GM18951 (cell line): ENCODE results near the gene RPL13.
A peak's percentile ranks its signal among the peaks of the same experiment; 100 is the strongest.

Source experiments
- POLR2A ChIP-seq: IDR thresholded peaks from 4 replicates; pipeline ENCODE4 v1.6.1; 2011; ENCODE audit warnings: mild to moderate bottlenecking; ENCODE audit not compliant: insufficient read length, insufficient read depth; ENCODE audit errors: extremely low read depth
- in situ Hi-C: fragments of 300-500 bp; cut with MboI; formaldehyde crosslinking; loops from one replicate; pipeline ENCODE4 v1.12.0; 2022; ENCODE audit warnings: low sequenced_read_pairs, mixed read lengths, inconsistent platforms; ENCODE audit not compliant: unreplicated experiment

RPL13 gene

GRCh38 chr16:89560378-89561141 is at the start of gene RPL13:
Gene RPL13 (plus strand): TSS chr16:89560682. CDS start chr16:89560960, 278 bp downstream.
- TF ChIP-seq POLR2A = peak; percentile 99
- in situ Hi-C loops = no loop called here

DNA sequence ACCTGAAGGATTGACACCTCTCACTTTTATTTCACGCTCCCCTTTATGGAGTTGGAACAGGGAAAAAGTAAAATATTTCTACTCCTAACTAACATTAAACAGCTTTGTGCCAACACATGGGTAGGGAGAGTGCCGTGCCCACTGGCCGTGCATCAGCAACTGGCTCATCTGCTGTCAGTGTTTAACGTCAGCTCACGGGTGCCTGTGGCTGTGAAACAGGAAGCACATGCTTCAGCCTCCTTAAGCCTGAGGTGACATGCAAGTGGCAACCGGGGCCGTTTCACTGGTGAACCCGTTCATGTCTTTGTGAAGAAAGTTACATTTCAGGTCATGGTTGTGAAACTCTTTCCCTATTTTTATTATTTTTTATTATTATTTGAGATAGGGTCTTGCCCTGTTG is 49.1 kb upstream of the RPL13 start:
- no peak for TF ChIP-seq POLR2A
- in situ Hi-C loops = no loop called here

DNA sequence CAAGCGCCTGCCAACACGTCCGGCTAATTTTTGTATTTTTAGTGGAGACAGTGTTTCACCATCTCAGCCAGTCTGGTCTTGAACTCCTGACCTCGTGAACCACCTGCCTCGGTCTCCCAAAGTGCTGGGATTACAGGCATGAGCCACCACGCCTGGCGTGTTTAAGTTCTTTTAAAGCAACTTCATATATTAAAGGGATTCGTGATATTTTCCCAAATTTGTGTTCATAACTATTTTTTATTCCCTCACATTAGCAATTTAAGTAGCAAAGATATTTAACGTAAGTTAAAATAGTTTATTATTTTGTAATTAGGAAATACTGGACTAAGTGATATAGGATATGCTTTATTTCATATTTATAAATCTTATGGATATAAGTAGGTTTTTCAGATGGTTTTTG is 48.0 kb upstream of the RPL13 start:
- in situ Hi-C loops = no loop called here
- TF ChIP-seq POLR2A = no peak

- no peak for TF ChIP-seq POLR2A
- in situ Hi-C loops = no loop called here
Observed at GRCh38 chr16:89517128-89517527, 43.4 kb upstream of the RPL13 start.

DNA sequence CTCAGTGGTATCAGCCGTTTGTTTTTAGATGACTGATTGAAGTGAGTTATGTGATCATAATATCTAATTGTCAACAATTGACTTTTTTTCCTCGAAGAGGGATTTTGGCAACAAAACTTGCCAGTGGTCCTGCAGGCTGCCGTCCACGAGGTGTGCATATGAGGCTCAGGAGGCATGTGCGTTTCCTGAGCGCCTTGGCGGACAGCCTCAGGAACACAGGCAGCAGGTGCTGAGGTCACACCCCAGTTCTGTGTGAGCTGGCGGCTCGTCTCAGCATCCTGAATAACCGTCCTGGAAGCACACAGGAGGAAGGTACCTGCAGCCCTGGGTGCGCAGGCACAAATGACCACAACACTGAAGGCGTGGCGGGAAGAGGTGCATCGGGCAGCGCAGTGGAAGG is 40.6 kb upstream of the RPL13 start:
- in situ Hi-C loops = no loop called here
- TF ChIP-seq POLR2A = no peak

DNA sequence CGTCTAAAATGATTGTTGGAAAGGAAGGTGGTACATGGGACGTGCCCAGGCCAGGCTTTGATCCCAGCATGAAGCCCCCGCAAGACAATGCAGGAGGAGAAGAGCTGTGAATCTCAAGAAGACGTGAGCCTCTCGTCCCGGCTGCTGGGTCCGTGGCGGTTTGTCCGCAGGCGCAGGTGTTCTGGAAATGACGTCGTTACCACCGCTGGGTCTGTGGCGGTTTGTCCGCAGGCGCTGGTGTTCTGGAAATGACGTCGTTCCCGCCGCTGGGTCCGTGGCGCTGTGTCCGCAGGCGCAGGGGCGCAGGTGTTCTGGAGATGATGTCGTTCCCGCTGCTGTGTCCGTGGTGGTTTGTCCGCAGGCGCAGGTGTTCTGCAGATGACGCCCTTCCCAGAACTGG is 38.2 kb upstream of the RPL13 start:
- TF ChIP-seq POLR2A = no peak
- in situ Hi-C loops = no loop called here

DNA sequence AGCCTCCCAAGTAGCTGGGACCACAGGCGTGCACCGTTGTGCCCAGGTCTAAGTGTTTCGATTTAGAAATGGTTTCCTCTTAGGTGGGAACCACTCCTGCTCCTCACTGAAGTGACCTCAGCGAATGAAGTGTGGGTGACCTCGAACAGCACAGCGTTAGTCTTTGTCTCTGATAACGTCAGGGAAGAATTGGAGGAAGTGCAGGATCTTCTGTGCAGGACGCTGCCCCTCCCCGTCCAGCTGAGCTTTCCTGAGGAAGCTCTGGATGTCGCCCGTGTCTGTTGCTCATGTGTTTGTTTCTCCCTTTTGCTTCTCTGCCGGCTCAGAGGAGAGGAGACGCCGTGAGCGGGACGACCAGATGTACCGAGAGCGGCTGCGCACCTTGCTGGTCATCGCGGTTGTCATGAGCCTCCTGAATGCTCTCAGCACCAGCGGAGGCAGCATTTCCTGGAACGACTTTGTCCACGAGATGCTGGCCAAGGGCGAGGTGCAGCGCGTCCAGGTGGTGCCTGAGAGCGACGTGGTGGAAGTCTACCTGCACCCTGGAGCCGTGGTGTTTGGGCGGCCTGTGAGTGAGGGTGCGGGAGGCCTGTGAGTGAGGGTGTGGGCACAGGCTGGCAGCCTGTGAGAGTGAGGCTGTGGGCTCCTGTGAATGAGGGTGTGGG is 36.7 kb upstream of the RPL13 start:
- no peak for TF ChIP-seq POLR2A
- in situ Hi-C loops = no loop called here

DNA sequence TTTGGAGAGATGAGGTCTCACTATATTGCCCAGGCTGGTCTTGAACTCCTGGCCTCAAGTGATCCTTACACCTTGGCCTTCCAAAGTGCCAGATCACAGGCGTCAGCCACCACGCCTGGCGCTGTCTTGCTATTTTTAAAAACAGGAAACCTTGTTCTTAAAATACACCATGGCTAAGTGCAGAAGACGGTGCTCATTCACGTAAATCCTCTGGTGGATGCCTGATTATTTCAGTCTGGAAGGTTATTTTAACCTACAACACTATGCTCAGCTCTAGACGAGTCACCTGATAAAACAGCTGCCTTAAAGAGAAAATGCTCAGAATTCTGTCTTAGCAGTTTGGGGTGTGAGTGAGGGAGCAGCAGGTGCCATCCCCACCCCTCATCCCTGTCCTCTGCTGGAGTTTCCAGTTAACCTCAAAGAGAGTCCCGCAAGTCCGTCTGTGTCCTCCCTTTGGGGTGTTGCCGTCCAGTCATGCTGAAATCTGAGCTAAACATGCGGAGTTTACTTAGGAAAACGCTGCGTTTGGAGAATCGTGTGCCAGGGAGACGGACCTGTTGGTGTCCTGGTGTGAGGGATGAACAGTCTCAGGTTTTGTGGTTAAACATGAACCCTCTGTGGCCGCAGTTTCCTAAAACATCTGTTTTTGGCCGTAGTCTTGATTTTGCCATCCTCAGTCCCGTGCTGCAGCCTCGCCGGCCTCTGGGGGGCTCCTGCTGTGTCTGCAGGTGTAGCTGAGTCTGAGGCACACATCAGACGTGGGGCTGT is 35.2 kb upstream of the RPL13 start:
- in situ Hi-C loops = no loop called here
- no peak for TF ChIP-seq POLR2A

DNA sequence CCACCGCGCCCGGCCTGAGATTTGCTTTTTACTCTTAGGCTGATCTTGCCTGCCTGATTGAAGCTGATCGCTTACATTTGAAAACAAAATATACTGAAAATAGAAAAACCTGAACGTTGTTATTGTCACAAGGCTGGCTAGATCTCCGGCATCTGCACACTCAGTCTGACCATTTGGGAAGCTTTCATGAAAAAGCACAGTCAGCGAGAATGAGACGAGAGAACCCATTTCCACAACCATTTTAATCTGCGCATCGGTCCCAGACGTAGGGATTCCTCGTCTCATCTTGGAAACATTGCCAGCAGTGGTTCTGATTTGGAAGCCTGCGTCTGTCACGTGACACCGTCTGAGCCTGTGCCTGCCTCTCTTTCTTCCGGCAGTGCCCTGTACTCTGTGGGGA is 31.4 kb upstream of the RPL13 start:
- no peak for TF ChIP-seq POLR2A
- in situ Hi-C loops = no loop called here

DNA sequence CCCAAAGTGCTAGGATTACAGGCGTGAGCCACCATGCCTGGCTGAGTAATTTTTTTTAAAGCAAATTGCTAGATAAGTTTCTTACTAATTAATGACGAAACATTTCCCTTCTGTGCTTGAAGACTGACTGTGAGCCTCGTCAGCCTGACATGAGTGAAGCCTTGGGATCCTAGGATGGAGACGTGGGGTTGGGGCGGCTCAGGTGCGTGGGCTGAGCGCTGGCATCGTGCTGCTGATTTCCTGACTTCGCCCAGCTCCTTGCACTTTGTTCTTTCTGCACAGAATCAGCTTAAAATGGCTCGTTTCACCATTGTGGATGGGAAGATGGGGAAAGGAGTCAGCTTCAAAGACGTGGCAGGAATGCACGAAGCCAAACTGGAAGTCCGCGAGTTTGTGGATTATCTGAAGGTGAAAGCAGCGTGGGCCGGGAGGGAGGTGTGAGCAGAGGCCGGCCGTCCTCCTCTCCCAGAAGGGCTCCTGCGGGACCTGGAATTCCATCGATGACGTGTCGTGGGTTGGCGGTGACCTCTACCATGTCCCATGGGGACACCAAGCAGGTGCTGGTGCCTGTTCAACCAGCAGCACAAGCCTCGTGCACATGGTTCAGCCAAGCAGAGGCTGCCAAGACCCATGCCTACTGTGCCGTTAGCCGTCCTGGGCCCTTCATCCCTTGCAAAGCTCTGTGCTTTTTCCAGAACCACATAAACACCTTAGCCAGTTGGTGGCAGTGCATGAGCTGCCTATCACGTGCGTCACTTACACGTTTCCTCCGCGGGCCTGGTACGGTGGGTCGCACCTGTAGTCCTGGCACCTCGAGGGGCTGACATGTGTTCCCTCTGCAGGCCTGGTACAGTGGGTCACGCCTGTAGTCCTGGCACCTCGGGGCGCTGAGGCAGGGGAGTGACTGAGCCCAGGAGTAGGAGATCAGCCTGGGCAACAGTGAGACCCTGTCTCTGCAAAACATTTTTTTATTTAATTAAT is 29.8 kb upstream of the RPL13 start:
- TF ChIP-seq POLR2A = no peak
- in situ Hi-C loops = no loop called here

GRCh38 chr16:89531821-89532526 is 28.5 kb upstream of the RPL13 start:
- TF ChIP-seq POLR2A = no peak
- in situ Hi-C loops = no loop called here

DNA sequence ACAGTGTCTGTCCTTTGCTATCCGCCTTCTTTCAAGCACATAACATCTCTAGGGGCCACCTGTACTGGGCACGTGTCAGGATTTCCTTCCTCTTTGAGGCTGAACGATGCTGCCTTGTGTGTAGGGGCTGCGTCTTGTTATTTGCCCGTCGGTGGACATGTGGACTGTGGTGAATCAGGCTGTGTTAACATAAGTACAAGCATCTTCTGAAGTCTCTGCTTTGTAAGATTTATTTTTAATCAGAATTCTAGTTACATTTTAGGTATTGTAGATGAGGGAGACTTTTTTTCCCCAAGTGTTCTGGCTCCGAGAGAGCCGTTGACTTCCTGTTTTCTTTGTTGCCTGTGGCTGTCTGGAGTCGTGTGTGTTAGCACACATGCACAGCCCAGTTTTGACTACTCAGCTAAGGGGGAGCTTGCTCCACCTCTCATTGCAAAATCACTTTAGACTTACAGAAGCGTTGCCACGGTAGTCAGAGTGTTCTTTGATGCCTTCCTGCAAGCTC is 26.2 kb upstream of the RPL13 start:
- in situ Hi-C loops = no loop called here

More for the DNA sequence above, 26.2 kb upstream of the RPL13 start:
- no peak for TF ChIP-seq POLR2A
